GM23248 (cell line): ENCODE results near the gene PLCG1. TPM values are rescaled to one million over a fixed set of nuclear protein-coding genes. Genes with fewer than 3 reads are reported as not detected.
A peak's percentile ranks its signal among the peaks of the same experiment; 100 is the strongest.

ENCODE experiments used
- DNase-seq: peaks from one replicate; pipeline ENCODE4 v3.0.0-alpha.2; 2015
- H2AFZ ChIP-seq: fragments of 200-600 bp; sonication (generic); 2 replicates; pipeline ENCODE4 v1.6.1; 2016; ENCODE audit warnings: antibody characterized with exemption
- H3F3A ChIP-seq: fragments of 200-600 bp; sonication (generic); 2 replicates; pipeline ENCODE4 v1.6.1; 2016; ENCODE audit warnings: mild to moderate bottlenecking, antibody characterized with exemption, mixed run types; ENCODE audit not compliant: insufficient read depth
- H3K27ac ChIP-seq: fragments of 200-600 bp; sonication (generic); 2 replicates; pipeline ENCODE4 v1.5.1; 2016; ENCODE audit warnings: mild to moderate bottlenecking
- H3K27me3 ChIP-seq: fragments of 200-600 bp; sonication (generic); replicated peaks from 2 replicates; pipeline ENCODE4 v1.6.1; 2016; ENCODE audit warnings: mild to moderate bottlenecking; ENCODE audit not compliant: insufficient read depth
- H3K36me3 ChIP-seq: fragments of 200-600 bp; sonication (generic); 2 replicates; pipeline ENCODE4 v1.6.1; 2016; ENCODE audit warnings: low read depth, mild to moderate bottlenecking
- H3K4me1 ChIP-seq: fragments of 200-600 bp; sonication (generic); 2 replicates; pipeline ENCODE4 v1.6.1; 2016; ENCODE audit warnings: mild to moderate bottlenecking; ENCODE audit not compliant: insufficient read depth
- H3K4me2 ChIP-seq: fragments of 200-600 bp; sonication (generic); one replicate; pipeline ENCODE4 v1.6.1; 2016; ENCODE audit warnings: mild to moderate bottlenecking; ENCODE audit not compliant: unreplicated experiment
- H3K4me3 ChIP-seq: fragments of 200-600 bp; sonication (generic); 2 replicates; pipeline ENCODE4 v1.5.1; 2016; ENCODE audit warnings: mild to moderate bottlenecking
- H3K79me2 ChIP-seq: fragments of 200-600 bp; sonication (generic); 2 replicates; pipeline ENCODE4 v1.6.1; 2016; ENCODE audit warnings: mild to moderate bottlenecking; ENCODE audit not compliant: insufficient read depth
- H3K9ac ChIP-seq: fragments of 200-600 bp; sonication (generic); 2 replicates; pipeline ENCODE4 v1.6.1; 2016; ENCODE audit warnings: mild to moderate bottlenecking
- H3K9me2 ChIP-seq: fragments of 200-600 bp; sonication (generic); 2 replicates; pipeline ENCODE4 v1.6.1; 2016; ENCODE audit warnings: mixed run types, mild to moderate bottlenecking, moderate library complexity; ENCODE audit not compliant: insufficient read depth
- H3K9me3 ChIP-seq: fragments of 200-600 bp; sonication (generic); one replicate; pipeline ENCODE4 v1.6.1; 2017; ENCODE audit warnings: low read depth
- H4K20me1 ChIP-seq: fragments of 200-600 bp; sonication (generic); 2 replicates; pipeline ENCODE4 v1.6.0; 2016; ENCODE audit not compliant: insufficient read depth
- EZH2 ChIP-seq: fragments of 200-600 bp; sonication (generic); IDR thresholded peaks from 2 replicates; pipeline ENCODE4 v1.6.1; 2018; ENCODE audit warnings: antibody characterized with exemption, mild to moderate bottlenecking; ENCODE audit not compliant: insufficient read depth, poor library complexity, severe bottlenecking
- EZH2phosphoT487 ChIP-seq: fragments of 200-600 bp; sonication (generic); IDR thresholded peaks from 2 replicates; pipeline ENCODE4 v1.6.1; 2018; ENCODE audit warnings: antibody characterized with exemption, moderate library complexity, mild to moderate bottlenecking, low read depth; ENCODE audit not compliant: insufficient read depth
- WGBS, 2 experiments: methylation state at CpG; one replicate each; pipeline ENCODE4 v1.1.6; 2015 to 2017; ENCODE audit warnings: low lambda C conversion rate in 2 of 2, low coverage in 1 of 2; ENCODE audit errors: missing lambda C conversion rate in 2 of 2; 5-methylcytosine and 5-hydroxymethylcytosine counted together
- in situ Hi-C: fragments of 300-500 bp; cut with MboI; formaldehyde crosslinking; loops from 2 replicates; pipeline ENCODE4 v1.15.0; 2020
- polyA plus RNA-seq: library from polyadenylated mRNA; unstranded; fragments of >200 nt; fragmentation: Nextera tagmentation; extraction: Ambion mirVana; gene quantifications from 2 replicates; pipeline ENCODE4 v1.2.1, GENCODE V29; 2016
- total RNA-seq: library from RNA; depleted of rRNA; stranded (reverse); fragments of >200 nt; shearing (Covaris generic); gene quantifications from 2 replicates; pipeline ENCODE4 v1.2.3, GENCODE V29; 2014

The PLCG1 gene
- total and polyA plus RNA-seq, 2 experiments from 2014 or later, result 8.3 to 32.6 TPM

GRCh38 chr20:41171736-41172295 is 34.5 kb downstream of the PLCG1 start:
- TF ChIP-seq EZH2phosphoT487 (no peak), EZH2 (no peak)
- Histone ChIP-seq H3K36me3 (no peaks in the 10 kb centered on the region; the same call in 1 of the 2 replicates), H2AFZ (no peak overlapping the region)

GRCh38 chr20:41172296-41173140 is 35.2 kb downstream of the PLCG1 start:
- in situ Hi-C loops, result loop anchor here (10.0 kb wide), 1 partner anchor 172 kb away; the partner anchor contains the start of gene LPIN3
- no peak for DNase-seq
- Histone ChIP-seq H2AFZ (no peak overlapping the region), H3K4me2 (no peak overlapping the region), H3K9me2 (no peaks in the 10 kb centered on the region), H3K4me1 (peaks cover 31% of the 10 kb centered on the region; the same call in 1 of the 2 replicates), H3K9ac (no peak overlapping the region), H4K20me1 (no peaks in the 10 kb centered on the region), H3K79me2 (0 out of 2 replicates have a peak, but pooled peaks cover 10% of the 10 kb centered on the region), H3K9me3 (no peaks in the 10 kb centered on the region), H3K4me3 (no peak overlapping the region), H3K27me3 (no peaks in the 10 kb centered on the region), H3K36me3 (no peaks in the 10 kb centered on the region; the same call in 1 of the 2 replicates), H3K27ac (no peak overlapping the region), H3F3A (peaks cover 6% of the 10 kb centered on the region; the same call in 1 of the 2 replicates)
- TF ChIP-seq EZH2 (no peak), EZH2phosphoT487 (no peak)
- WGBS, 2 experiments, result 61 to 65% methylated on average over 18 of the region's 18 CpGs

More at GRCh38 chr20:41171736-41172295, 34.5 kb downstream of the PLCG1 start:
- H3K79me2 ChIP-seq, result 0 out of 2 replicates have a peak, but pooled peaks cover 7% of the 10 kb centered on the region
- H4K20me1 ChIP-seq, result no peaks in the 10 kb centered on the region
- no peak overlapping the region for H3K9ac ChIP-seq
- H3F3A ChIP-seq, result peaks cover 6% of the 10 kb centered on the region; the same call in 1 of the 2 replicates
- H3K4me3 ChIP-seq, result no peak overlapping the region
- 67 to 81% methylated on average over 3 of the region's 3 CpGs for WGBS, 2 experiments
- H3K9me3 ChIP-seq, result no peaks in the 10 kb centered on the region
- no peak for DNase-seq
- H3K4me2 ChIP-seq, result no peak overlapping the region
- in situ Hi-C loops, result loop anchor here (10.0 kb wide), 1 partner anchor 173 kb away; the partner anchor contains the start of gene LPIN3
- no peaks in the 10 kb centered on the region for H3K9me2 ChIP-seq
- no peaks in the 10 kb centered on the region for H3K27me3 ChIP-seq
- H3K4me1 ChIP-seq, result peaks cover 24% of the 10 kb centered on the region; the same call in 1 of the 2 replicates
- H3K27ac ChIP-seq, result no peak overlapping the region

- Histone ChIP-seq H3K9me2 (no peaks in the 10 kb centered on the region), H3K4me3 (no peak overlapping the region), H3K79me2 (peaks cover 10% of the 10 kb centered on the region; the same call in 1 of the 2 replicates), H3K9me3 (no peaks in the 10 kb centered on the region), H3K36me3 (no peaks in the 10 kb centered on the region; the same call in 1 of the 2 replicates), H3K4me2 (no peak overlapping the region), H3K4me1 (peaks cover 36% of the 10 kb centered on the region), H3F3A (peaks cover 12% of the 10 kb centered on the region), H3K27me3 (no peaks in the 10 kb centered on the region), H4K20me1 (no peaks in the 10 kb centered on the region), H3K27ac (no peak overlapping the region), H2AFZ (no peak overlapping the region), H3K9ac (no peak overlapping the region)
- TF ChIP-seq EZH2 (no peak), EZH2phosphoT487 (no peak)
- DNase-seq, result peak; percentile 79
- WGBS, 2 experiments, result 4% methylated on average over 9 of the region's 9 CpGs
- in situ Hi-C loops, result loop anchor here (10.0 kb wide), 1 partner anchor 172 kb away; the partner anchor contains the start of gene LPIN3
These were observed 35.9 kb downstream of the PLCG1 start for GRCh38 chr20:41173161-41173721.

- Histone ChIP-seq H3K9ac (no peak overlapping the region), H2AFZ (no peak overlapping the region), H3K4me3 (no peak overlapping the region), H3K79me2 (peaks cover 17% of the 10 kb centered on the region; the same call in 1 of the 2 replicates), H3F3A (peaks cover 18% of the 10 kb centered on the region), H4K20me1 (no peaks in the 10 kb centered on the region), H3K36me3 (no peaks in the 10 kb centered on the region; the same call in 1 of the 2 replicates), H3K4me1 (peaks cover 42% of the 10 kb centered on the region), H3K9me3 (no peaks in the 10 kb centered on the region), H3K27me3 (no peaks in the 10 kb centered on the region), H3K9me2 (no peaks in the 10 kb centered on the region), H3K27ac (no peak overlapping the region), H3K4me2 (no peak overlapping the region)
- 86 to 89% methylated on average over 12 to 13 of the region's 13 CpGs for WGBS, 2 experiments
- in situ Hi-C loops, result loop anchor here (10.0 kb wide), 1 partner anchor 171 kb away; the partner anchor contains the start of gene LPIN3
- no peak for DNase-seq
- TF ChIP-seq EZH2 (no peak), EZH2phosphoT487 (no peak)
These were observed 36.5 kb downstream of the PLCG1 start for GRCh38 chr20:41173791-41174341.
